Progenitor cell of endocrine pancreas (in vitro differentiated cells): ENCODE data around the gene NFIB. TPM values are rescaled to one million over a fixed set of nuclear protein-coding genes. Genes with fewer than 3 reads are reported as not detected.

Source experiments
- DNase-seq: peaks from one replicate; pipeline ENCODE4 v3.0.0; 2021; ENCODE audit warnings: low spot score; ENCODE audit not compliant: unreplicated experiment
- H3K27ac Mint-ChIP-seq: 2 replicates; pipeline ENCODE4 v1.8.0; 2021; ENCODE audit warnings: mild to moderate bottlenecking, moderate library complexity, mixed read lengths
- H3K27me3 Mint-ChIP-seq: 2 replicates; pipeline ENCODE4 v1.8.0; 2021; ENCODE audit warnings: mixed read lengths
- H3K36me3 Mint-ChIP-seq: 2 replicates; pipeline ENCODE4 v1.8.0; 2022; ENCODE audit warnings: mixed read lengths; ENCODE audit not compliant: insufficient read depth
- H3K4me1 Mint-ChIP-seq: 2 replicates; pipeline ENCODE4 v1.8.0; 2021; ENCODE audit warnings: low read depth, mixed read lengths
- H3K4me3 Mint-ChIP-seq: 2 replicates; pipeline ENCODE4 v1.8.0; 2021; ENCODE audit warnings: low read depth, mild to moderate bottlenecking, moderate library complexity, mixed read lengths
- H3K9me3 Mint-ChIP-seq: 2 replicates; pipeline ENCODE4 v1.8.0; 2021; ENCODE audit warnings: low read depth, mixed read lengths
- total RNA-seq: library from RNA; stranded (reverse); gene quantifications from 2 replicates; pipeline ENCODE4 v1.2.1, GENCODE V29; 2021
- TF ChIP-seq, protein P1 (sequence below): fragments of 200-600 bp; sonication (generic); IDR thresholded peaks from one replicate; pipeline ENCODE4 v1.5.0; 2021; ENCODE audit warnings: antibody characterized with exemption, mild to moderate bottlenecking; ENCODE audit not compliant: unreplicated experiment

NFIB gene
- total RNA-seq, 1 donor from 2014 or later, result 15.5 TPM

DNA sequence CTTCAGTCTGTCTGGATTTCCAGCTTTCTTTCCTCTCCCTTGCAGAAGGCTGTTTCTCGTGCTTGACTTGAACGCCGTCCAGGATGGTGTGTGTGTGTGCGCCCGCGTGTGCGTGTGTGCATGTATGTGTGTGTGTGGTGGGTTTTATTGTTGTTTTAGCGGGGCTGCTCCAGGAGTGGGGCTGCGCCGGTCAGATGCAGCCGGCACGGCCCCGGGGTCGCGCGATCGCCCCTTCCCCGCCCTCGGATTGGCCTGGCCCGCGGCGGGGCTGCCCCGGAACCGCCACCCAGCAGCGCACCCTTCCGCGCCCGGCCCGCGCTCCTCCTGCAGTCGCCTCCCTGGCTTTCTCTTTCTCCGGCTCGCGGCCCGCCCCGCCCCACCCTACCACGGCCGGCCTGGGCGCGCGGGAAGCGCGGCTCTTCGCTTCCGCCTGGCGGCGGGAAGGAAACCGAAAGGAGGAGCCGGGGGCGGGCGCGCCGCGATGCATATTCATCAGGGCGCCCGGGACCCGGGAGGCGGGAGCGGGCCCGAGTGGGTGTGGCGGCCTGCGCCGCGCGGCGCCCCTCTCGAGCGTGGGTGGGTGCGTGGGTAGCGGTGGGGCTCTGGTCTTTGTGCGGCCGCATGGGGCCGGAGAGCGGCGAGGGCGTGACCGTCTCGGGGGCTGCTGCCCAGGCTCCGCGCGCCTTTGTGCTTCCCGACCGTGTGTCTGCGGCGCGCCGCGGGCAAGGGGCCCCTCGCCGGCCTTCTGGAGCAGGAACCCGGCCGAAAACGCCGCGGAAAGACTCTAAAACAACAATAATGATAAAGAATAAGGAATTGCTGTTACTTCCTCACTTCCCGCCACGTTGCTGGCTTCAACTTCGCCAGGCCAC is 8.5 kb upstream of the NFIB start:
- DNase-seq, result peak; percentile 81
- Mint-ChIP-seq H3K27ac (peak overlapping the region; percentile 94), H3K4me1 (peaks cover 19% of the 10 kb centered on the region), H3K9me3 (no peaks in the 10 kb centered on the region), H3K4me3 (peak overlapping the region; percentile 76), H3K27me3 (peaks cover 56% of the 10 kb centered on the region), H3K36me3 (no peaks in the 10 kb centered on the region)
- TF ChIP-seq, protein P1, sequence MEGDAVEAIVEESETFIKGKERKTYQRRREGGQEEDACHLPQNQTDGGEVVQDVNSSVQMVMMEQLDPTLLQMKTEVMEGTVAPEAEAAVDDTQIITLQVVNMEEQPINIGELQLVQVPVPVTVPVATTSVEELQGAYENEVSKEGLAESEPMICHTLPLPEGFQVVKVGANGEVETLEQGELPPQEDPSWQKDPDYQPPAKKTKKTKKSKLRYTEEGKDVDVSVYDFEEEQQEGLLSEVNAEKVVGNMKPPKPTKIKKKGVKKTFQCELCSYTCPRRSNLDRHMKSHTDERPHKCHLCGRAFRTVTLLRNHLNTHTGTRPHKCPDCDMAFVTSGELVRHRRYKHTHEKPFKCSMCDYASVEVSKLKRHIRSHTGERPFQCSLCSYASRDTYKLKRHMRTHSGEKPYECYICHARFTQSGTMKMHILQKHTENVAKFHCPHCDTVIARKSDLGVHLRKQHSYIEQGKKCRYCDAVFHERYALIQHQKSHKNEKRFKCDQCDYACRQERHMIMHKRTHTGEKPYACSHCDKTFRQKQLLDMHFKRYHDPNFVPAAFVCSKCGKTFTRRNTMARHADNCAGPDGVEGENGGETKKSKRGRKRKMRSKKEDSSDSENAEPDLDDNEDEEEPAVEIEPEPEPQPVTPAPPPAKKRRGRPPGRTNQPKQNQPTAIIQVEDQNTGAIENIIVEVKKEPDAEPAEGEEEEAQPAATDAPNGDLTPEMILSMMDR, result peak; percentile 61

DNA sequence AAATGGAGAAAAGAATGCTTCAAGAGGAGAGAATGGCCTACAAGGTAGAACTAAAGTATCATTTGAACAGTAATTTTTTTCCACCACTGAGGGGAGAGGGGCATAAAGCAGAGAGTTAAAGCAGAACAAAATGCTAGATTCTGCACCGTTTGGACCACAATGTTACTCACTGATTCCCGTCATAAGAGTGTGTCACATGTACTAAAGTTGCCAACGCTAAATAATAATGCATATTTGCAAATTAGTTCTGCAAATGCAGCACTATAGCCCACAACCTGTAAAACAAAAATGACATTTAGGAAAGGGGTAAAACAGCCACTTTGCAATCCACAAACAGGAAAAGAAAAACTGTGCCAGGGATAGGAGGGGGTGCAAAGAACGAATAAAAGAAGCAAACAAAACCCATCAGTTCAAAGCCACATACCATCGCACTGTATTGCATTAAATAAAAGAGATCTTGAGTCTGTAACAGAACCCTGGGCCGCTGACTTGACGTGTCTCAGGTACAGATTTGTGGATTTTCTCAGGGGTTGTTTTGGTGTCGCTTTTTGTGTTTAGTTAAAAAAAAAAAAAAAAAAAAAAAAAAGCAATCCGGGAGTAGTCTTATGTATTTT is 7.7 kb upstream of the NFIB start:
- no peak for DNase-seq
- Mint-ChIP-seq H3K36me3 (no peaks in the 10 kb centered on the region), H3K27me3 (peaks cover 63% of the 10 kb centered on the region), H3K4me3 (peak overlapping the region; percentile 76), H3K9me3 (no peaks in the 10 kb centered on the region), H3K27ac (peak overlapping the region; percentile 94), H3K4me1 (peaks cover 23% of the 10 kb centered on the region)
- TF ChIP-seq, protein P1, result no peak

DNA sequence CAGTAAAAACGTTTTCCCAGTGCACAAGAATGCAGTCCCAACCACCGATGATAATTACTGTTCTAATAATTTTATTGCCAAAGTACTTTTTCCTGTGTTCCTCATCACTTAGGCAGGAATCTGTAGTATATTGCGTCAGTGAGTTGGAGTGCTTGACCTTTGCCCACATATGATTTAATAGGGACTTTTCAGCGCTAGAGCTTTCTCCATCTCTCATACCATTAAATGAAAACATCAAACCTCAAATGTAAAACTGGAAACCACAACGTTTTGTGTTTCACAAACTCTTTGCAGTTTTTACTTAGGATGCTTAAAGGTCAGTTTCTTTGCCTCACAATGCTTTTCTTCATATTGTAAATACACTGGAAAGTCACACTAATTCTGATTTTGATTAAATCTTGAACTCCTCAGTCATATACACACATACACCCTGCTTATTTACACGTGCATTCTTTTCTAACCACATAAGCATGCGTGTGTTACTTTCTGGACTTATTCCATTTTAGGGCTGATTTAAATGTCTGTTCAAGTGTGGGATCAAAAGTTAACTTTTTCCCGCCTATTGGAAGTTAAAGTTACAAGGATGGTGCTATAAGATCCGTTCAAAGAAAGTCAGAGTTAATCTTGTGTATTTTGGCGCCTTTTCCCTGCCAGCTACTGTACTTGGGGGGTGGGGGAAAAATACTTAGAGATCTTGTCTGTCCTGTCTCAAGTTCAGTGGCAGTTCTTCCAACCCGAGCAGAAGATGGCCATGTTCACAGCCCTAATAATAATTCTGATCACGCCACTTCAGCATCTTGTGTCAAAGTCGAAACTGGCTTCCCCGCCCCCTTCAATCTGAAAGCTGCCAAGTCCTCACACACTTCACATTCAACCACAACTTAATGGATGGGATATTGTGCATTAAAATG is 6.6 kb upstream of the NFIB start:
- Mint-ChIP-seq H3K36me3 (no peaks in the 10 kb centered on the region), H3K27ac (no peak overlapping the region), H3K9me3 (no peaks in the 10 kb centered on the region), H3K27me3 (peaks cover 69% of the 10 kb centered on the region), H3K4me1 (peaks cover 28% of the 10 kb centered on the region), H3K4me3 (peak overlapping the region; percentile 76)
- TF ChIP-seq, protein P1, result no peak
- no peak for DNase-seq

DNA sequence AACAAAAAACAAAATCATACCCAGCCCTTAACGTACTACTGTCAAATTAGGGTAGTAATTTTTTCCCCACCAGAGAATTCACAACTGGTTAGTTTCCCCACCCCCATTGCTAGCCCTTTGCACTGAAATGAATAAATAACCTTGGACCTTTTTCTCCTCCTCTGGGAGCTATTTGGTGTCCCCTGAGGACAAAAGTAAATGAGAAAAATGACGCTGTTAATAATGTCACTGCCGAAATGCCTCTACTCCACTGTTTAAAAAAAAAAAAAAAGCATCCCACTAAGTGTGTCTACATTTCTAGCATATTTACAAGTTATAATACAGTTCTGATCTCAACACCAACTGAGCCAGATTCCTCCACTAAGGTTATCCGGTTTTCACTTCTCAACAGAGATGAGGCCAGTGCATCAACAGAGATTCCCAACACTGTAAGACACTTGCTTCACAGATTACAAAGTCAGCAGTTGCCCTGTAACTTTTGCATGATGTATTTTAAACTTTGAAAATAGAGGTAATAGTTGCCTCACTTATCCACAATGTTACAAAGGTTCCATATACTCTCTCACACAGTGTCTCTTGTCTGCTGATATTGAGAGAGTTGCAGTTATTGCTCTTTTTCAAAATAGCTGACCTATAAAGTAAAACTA is 5.1 kb upstream of the NFIB start:
- Mint-ChIP-seq H3K27ac (no peak overlapping the region), H3K36me3 (no peaks in the 10 kb centered on the region), H3K9me3 (no peaks in the 10 kb centered on the region), H3K4me3 (no peak overlapping the region), H3K27me3 (peaks cover 65% of the 10 kb centered on the region), H3K4me1 (peaks cover 28% of the 10 kb centered on the region)
- DNase-seq, result no peak
- TF ChIP-seq, protein P1, result no peak
